Measurements from ENCODE around the gene WWC2. TPM values are rescaled to one million over a fixed set of nuclear protein-coding genes. Genes with fewer than 3 reads are reported as not detected.

The WWC2 gene
- total RNA-seq, 1 donor from 2014 or later = 24.6 TPM

GRCh38 chr4:183241322-183241640 is 142.2 kb downstream of the WWC2 start:
- TF ChIP-seq CTCF (conservative IDR thresholded peaks at IDR 0.05) = no peak
- Mint-ChIP-seq H3K9me3 (no peaks in the 10 kb centered on the region), H3K36me3 (peaks cover 25% of the 10 kb centered on the region), H3K27ac (peak overlapping the region; percentile 77), H3K4me1 (ENCODE audit: unreplicated experiment) (peaks cover 10% of the 10 kb centered on the region), H3K4me3 (no peak overlapping the region), H3K27me3 (no peaks in the 10 kb centered on the region)
- DNase-seq (ENCODE audit: extremely low spot score, unreplicated experiment) = no peak

- no peak for DNase-seq (ENCODE audit: extremely low spot score, unreplicated experiment)
- Mint-ChIP-seq H3K27me3 (no peaks in the 10 kb centered on the region), H3K4me1 (ENCODE audit: unreplicated experiment) (peaks cover 10% of the 10 kb centered on the region), H3K9me3 (no peaks in the 10 kb centered on the region), H3K4me3 (no peak overlapping the region), H3K27ac (peak overlapping the region; percentile 77), H3K36me3 (peaks cover 20% of the 10 kb centered on the region)
- no peak for TF ChIP-seq CTCF (conservative IDR thresholded peaks at IDR 0.05)
These were observed 142.7 kb downstream of the WWC2 start for GRCh38 chr4:183241721-183242151.

- H3K4me1 Mint-ChIP-seq (ENCODE audit: unreplicated experiment) = peaks cover 10% of the 10 kb centered on the region
- H3K36me3 Mint-ChIP-seq = peaks cover 18% of the 10 kb centered on the region
These were observed 143.2 kb downstream of the WWC2 start for GRCh38 chr4:183242291-183242690.

GRCh38 chr4:183244019-183244418 is 145.0 kb downstream of the WWC2 start:
- Mint-ChIP-seq H3K27ac (no peak overlapping the region), H3K9me3 (no peaks in the 10 kb centered on the region), H3K4me3 (no peak overlapping the region), H3K27me3 (no peaks in the 10 kb centered on the region), H3K36me3 (peaks cover 8% of the 10 kb centered on the region), H3K4me1 (ENCODE audit: unreplicated experiment) (peaks cover 10% of the 10 kb centered on the region)
- TF ChIP-seq CTCF (conservative IDR thresholded peaks at IDR 0.05) = no peak
- DNase-seq (ENCODE audit: extremely low spot score, unreplicated experiment) = no peak

More at GRCh38 chr4:183242291-183242690, 143.2 kb downstream of the WWC2 start:
- H3K27ac Mint-ChIP-seq = no peak overlapping the region
- TF ChIP-seq CTCF (conservative IDR thresholded peaks at IDR 0.05) = no peak
- no peaks in the 10 kb centered on the region for H3K9me3 Mint-ChIP-seq
- no peaks in the 10 kb centered on the region for H3K27me3 Mint-ChIP-seq
- no peak for DNase-seq (ENCODE audit: extremely low spot score, unreplicated experiment)
- no peak overlapping the region for H3K4me3 Mint-ChIP-seq

GRCh38 chr4:183244506-183244905 is 145.4 kb downstream of the WWC2 start:
- no peaks in the 10 kb centered on the region for H3K27me3 Mint-ChIP-seq
- DNase-seq (ENCODE audit: extremely low spot score, unreplicated experiment) = no peak
- no peak overlapping the region for H3K27ac Mint-ChIP-seq
- TF ChIP-seq CTCF (conservative IDR thresholded peaks at IDR 0.05) = no peak
- peaks cover 10% of the 10 kb centered on the region for H3K4me1 Mint-ChIP-seq (ENCODE audit: unreplicated experiment)
- no peak overlapping the region for H3K4me3 Mint-ChIP-seq
- H3K9me3 Mint-ChIP-seq = no peaks in the 10 kb centered on the region
- peaks cover 8% of the 10 kb centered on the region for H3K36me3 Mint-ChIP-seq

- peaks cover 8% of the 10 kb centered on the region for H3K36me3 Mint-ChIP-seq
- H3K4me3 Mint-ChIP-seq = no peak overlapping the region
- no peaks in the 10 kb centered on the region for H3K27me3 Mint-ChIP-seq
- H3K4me1 Mint-ChIP-seq (ENCODE audit: unreplicated experiment) = peaks cover 4% of the 10 kb centered on the region
- no peak overlapping the region for H3K27ac Mint-ChIP-seq
- no peak for DNase-seq (ENCODE audit: extremely low spot score, unreplicated experiment)
- no peaks in the 10 kb centered on the region for H3K9me3 Mint-ChIP-seq
- no peak for TF ChIP-seq CTCF (conservative IDR thresholded peaks at IDR 0.05)
These were observed 149.1 kb downstream of the WWC2 start for GRCh38 chr4:183248201-183248600.

Measured in type B pancreatic cell (in vitro differentiated cells).